HL-60 (cell line): ENCODE measurements around the gene CLECL1.

Source experiments
- DNase-seq, 2 experiments: peaks; one replicate each; pipeline ENCODE4 v3.0.0-alpha.2; 2010 to 2020; ENCODE audit warnings: low read depth in 1 of 2, low spot score in 1 of 2
- H3K27ac ChIP-seq: fragments of 250-450 bp; sonication (Bioruptor Pico); replicated peaks from 2 replicates; pipeline ENCODE4 v1.5.1; 2020; ENCODE audit warnings: mild to moderate bottlenecking, moderate library complexity
- H3K27me3 ChIP-seq: fragments of 250-450 bp; sonication (Bioruptor Pico); 2 replicates; pipeline ENCODE4 v1.5.1; 2021; ENCODE audit warnings: mild to moderate bottlenecking, moderate library complexity; ENCODE audit not compliant: insufficient read depth, poor library complexity, severe bottlenecking
- H3K4me3 ChIP-seq: replicated peaks from 2 replicates; pipeline ENCODE4 v1.5.1; 2011; ENCODE audit warnings: mild to moderate bottlenecking, control low read depth, low read length; ENCODE audit not compliant: insufficient read depth
- GABPA ChIP-seq: IDR thresholded peaks from 2 replicates; pipeline ENCODE4 v1.6.1; 2012; ENCODE audit warnings: low read depth
- POLR2AphosphoS5 ChIP-seq: IDR thresholded peaks from 2 replicates; pipeline ENCODE4 v1.6.1; 2012; ENCODE audit warnings: low read depth
- SPI1 ChIP-seq: IDR thresholded peaks from 2 replicates; pipeline ENCODE4 v1.6.1; 2012; ENCODE audit warnings: low read depth, mild to moderate bottlenecking, borderline replicate concordance
- TF ChIP-seq, protein P1 (sequence below): IDR thresholded peaks from one replicate; pipeline ENCODE4 v1.5.1; 2011; ENCODE audit warnings: low read length, control low read depth, inconsistent platforms; ENCODE audit not compliant: insufficient read depth
- TF ChIP-seq, protein P2 (sequence below): IDR thresholded peaks from 2 replicates; pipeline ENCODE4 v1.6.1; 2012; ENCODE audit warnings: low read depth; ENCODE audit not compliant: insufficient replicate concordance

Gene CLECL1

DNA sequence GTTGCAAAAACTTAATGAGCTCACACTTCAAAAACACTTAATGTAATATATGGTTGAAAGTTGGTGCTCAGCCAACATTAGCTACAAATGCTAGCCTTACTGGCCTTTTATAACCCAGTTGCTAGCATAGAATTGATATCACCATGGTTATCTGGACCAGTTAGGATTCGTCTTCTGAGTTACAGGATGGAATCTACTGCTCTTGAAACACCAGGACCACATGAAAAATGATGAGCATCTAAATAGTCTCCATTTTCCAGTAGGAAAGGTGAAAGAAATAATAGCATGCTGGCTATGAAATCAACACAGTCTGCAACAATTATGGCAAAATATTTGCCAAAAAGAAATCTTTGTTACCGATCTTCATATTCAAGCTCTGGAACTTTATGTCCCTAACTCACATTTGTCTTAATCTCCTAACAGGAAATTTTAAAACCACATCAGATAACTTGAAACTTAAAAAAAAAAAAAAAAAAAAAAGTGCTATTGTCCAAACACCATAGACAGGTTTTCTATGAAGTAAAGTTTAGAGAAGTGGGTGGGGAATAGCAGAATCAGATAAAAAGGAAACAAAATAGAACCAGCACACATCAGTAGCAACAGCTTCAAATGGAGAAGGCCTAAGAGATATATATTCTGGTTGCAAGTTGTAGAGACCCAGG is 40.5 kb upstream of the CLECL1 start:
- TF ChIP-seq SPI1 (peak; percentile 17; the same call in 1 of the 2 replicates), GABPA (no peak)
- DNase-seq, result no peak
- Histone ChIP-seq H3K27me3 (no peaks in the 10 kb centered on the region), H3K4me3 (no peak overlapping the region), H3K27ac (no peak overlapping the region)

DNA sequence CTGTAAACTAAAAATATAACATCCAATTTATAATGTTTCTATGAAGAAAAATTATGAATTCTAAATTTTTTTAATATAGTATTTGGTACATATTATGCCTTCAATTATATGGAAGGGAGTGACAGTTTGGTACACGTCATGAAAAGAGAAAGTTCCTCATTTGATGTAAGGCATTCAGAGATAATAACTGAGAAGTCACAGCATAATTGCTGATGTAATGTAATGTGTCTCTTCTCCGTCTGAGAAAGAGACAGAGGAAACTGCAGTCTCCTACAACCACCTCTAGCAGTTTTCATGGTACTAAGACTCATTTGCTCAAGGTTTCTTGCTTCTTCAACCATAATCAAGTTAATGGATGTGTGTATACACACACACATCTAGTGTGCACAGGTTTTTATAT is 30.1 kb upstream of the CLECL1 start:
- Histone ChIP-seq H3K4me3 (no peak overlapping the region), H3K27ac (peak overlapping the region; percentile 26; the same call in 1 of the 2 replicates), H3K27me3 (no peaks in the 10 kb centered on the region)
- TF ChIP-seq, protein P1, sequence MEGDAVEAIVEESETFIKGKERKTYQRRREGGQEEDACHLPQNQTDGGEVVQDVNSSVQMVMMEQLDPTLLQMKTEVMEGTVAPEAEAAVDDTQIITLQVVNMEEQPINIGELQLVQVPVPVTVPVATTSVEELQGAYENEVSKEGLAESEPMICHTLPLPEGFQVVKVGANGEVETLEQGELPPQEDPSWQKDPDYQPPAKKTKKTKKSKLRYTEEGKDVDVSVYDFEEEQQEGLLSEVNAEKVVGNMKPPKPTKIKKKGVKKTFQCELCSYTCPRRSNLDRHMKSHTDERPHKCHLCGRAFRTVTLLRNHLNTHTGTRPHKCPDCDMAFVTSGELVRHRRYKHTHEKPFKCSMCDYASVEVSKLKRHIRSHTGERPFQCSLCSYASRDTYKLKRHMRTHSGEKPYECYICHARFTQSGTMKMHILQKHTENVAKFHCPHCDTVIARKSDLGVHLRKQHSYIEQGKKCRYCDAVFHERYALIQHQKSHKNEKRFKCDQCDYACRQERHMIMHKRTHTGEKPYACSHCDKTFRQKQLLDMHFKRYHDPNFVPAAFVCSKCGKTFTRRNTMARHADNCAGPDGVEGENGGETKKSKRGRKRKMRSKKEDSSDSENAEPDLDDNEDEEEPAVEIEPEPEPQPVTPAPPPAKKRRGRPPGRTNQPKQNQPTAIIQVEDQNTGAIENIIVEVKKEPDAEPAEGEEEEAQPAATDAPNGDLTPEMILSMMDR, result no peak
- no peak for TF ChIP-seq GABPA
- TF ChIP-seq, protein P2, sequence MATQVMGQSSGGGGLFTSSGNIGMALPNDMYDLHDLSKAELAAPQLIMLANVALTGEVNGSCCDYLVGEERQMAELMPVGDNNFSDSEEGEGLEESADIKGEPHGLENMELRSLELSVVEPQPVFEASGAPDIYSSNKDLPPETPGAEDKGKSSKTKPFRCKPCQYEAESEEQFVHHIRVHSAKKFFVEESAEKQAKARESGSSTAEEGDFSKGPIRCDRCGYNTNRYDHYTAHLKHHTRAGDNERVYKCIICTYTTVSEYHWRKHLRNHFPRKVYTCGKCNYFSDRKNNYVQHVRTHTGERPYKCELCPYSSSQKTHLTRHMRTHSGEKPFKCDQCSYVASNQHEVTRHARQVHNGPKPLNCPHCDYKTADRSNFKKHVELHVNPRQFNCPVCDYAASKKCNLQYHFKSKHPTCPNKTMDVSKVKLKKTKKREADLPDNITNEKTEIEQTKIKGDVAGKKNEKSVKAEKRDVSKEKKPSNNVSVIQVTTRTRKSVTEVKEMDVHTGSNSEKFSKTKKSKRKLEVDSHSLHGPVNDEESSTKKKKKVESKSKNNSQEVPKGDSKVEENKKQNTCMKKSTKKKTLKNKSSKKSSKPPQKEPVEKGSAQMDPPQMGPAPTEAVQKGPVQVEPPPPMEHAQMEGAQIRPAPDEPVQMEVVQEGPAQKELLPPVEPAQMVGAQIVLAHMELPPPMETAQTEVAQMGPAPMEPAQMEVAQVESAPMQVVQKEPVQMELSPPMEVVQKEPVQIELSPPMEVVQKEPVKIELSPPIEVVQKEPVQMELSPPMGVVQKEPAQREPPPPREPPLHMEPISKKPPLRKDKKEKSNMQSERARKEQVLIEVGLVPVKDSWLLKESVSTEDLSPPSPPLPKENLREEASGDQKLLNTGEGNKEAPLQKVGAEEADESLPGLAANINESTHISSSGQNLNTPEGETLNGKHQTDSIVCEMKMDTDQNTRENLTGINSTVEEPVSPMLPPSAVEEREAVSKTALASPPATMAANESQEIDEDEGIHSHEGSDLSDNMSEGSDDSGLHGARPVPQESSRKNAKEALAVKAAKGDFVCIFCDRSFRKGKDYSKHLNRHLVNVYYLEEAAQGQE, result no peak
- no peak for TF ChIP-seq POLR2AphosphoS5
- TF ChIP-seq SPI1, result no peak
- DNase-seq, result peak in 1 of 2 experiments; percentile 21

DNA sequence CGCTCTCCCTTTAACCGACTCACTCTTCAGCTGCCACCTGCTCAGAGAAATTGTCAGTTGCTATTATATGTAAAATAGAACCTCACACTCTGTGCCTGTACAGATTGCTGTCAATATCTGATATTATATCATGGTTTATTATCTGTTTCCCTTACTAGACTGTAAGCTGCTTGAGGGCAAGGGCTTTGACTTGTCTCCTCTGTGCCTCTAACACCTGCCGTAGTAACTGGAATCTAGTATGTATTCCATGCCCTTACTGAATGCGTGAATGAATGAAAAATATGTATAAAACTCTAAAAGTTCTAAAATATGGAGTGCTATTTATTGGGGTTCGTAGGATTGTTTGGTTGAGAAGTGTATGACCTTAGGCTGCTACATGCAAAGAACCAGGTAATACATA is 29.5 kb upstream of the CLECL1 start:
- Histone ChIP-seq H3K27ac (peak overlapping the region; percentile 26; the same call in 1 of the 2 replicates), H3K27me3 (no peaks in the 10 kb centered on the region), H3K4me3 (no peak overlapping the region)
- TF ChIP-seq, protein P2, result no peak
- TF ChIP-seq POLR2AphosphoS5, result no peak
- TF ChIP-seq GABPA, result no peak
- TF ChIP-seq SPI1, result no peak
- TF ChIP-seq, protein P1, result no peak
- DNase-seq, result no peak

DNA sequence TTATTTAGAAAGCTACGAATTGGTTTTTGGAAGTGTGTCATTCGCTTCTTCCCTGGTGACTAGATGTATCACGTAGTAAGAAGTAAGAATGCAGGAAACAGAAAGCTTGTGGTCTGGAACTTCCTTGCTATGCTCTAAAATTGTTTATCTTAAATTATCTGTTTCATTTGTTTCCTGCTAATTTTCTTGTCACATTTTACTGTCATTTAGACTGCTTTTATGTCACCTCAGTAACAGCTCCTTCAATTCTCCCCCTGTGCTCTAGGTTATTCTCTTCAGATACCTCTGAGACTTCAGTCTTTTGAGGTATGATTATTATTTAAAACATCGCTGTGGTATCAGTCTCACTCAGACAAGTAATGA is 28.5 kb upstream of the CLECL1 start:
- Histone ChIP-seq H3K27ac (peak overlapping the region; percentile 48), H3K27me3 (no peaks in the 10 kb centered on the region), H3K4me3 (no peak overlapping the region)
- TF ChIP-seq SPI1 (no peak), POLR2AphosphoS5 (no peak), GABPA (no peak)
- TF ChIP-seq, protein P2, result no peak
- TF ChIP-seq, protein P1, result no peak
- DNase-seq, result no peak
